ENCODE results near the gene SV2C. TPM values are rescaled to one million over a fixed set of nuclear protein-coding genes. Genes with fewer than 3 reads are reported as not detected.

SV2C gene
- total and polyA plus RNA-seq, 2 donors from 2014 or later: 0.13 TPM; not detected in 1

DNA sequence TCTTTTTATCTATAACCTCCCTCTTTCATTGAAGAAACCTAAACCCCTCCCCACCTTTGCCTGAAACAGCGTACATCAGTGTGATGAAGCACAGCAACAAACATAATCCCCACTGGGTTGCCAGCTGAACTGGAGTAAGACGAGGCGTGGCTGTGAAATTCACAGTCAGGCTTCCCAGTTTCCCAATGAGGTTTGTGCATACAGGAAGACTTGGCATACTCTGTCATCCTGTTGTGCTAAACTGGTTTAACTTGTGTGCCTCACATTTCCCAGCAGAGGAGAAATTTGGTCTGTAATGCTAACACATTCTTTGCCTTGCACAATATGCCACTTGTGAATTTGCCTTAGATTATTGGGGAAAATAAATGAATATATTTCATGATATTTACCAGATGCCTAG, 121.5 kb downstream of the SV2C start:
- no peak for DNase-seq
- no peaks in the 10 kb centered on the region for H3K27me3 ChIP-seq (ENCODE audit: control insufficient read depth, insufficient read depth, low read length)
- no peak for TF ChIP-seq CTCF (IDR thresholded peaks at IDR 0.05; ENCODE audit: borderline replicate concordance, extremely low read depth, insufficient read depth)

DNA sequence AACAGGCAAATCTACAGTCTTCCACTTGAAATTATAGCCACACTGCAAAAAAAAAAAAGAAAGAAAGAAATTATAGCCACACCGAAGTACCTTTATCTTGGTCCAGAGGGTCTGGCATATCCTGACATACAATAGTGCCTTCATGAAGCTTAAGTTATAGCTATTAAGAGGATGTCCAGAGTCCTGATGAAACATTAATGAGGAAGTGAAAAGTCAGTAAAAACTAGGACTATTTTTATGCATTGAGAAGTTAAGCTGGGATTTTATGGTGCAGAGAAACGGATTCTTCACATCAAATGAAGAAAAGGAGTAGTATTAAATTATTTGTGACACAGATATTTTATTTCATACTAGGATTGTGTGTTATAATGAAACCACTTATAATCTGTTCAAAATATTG, 123.9 kb downstream of the SV2C start:
- no peak overlapping the region for H3K4me3 ChIP-seq (ENCODE audit: low read length in 3 of 3)
- no peaks in the 10 kb centered on the region for H3K27me3 ChIP-seq (ENCODE audit: control insufficient read depth, insufficient read depth, low read length)
- FAIRE-seq (no peak), DNase-seq (no peak)
- intact Hi-C loops (cut with DNase I): no loop called here
- H3K36me3 ChIP-seq (ENCODE audit: control insufficient read depth in 2 of 3, insufficient read depth in 3 of 3, low read length in 3 of 3): no peaks in the 10 kb centered on the region
- H3K9ac ChIP-seq (ENCODE audit: low read length in 3 of 3): no peak overlapping the region
- H3K9me3 ChIP-seq (ENCODE audit: control insufficient read depth in 2 of 3, insufficient read depth in 1 of 3, low read length in 3 of 3): no peaks in the 10 kb centered on the region
- no peak overlapping the region for H3K27ac ChIP-seq (ENCODE audit: low read depth in 2 of 2, low read length in 2 of 2)
- no peak for TF ChIP-seq CTCF (IDR thresholded peaks at IDR 0.05; ENCODE audit: borderline replicate concordance, extremely low read depth, insufficient read depth)
- no peaks in the 10 kb centered on the region for H3K4me1 ChIP-seq (ENCODE audit: control insufficient read depth in 2 of 3, insufficient read depth in 2 of 3, low read depth in 1 of 3, low read length in 3 of 3)

More for the DNA sequence above, 121.5 kb downstream of the SV2C start:
- no peaks in the 10 kb centered on the region for H3K9me3 ChIP-seq (ENCODE audit: control insufficient read depth in 2 of 3, insufficient read depth in 1 of 3, low read length in 3 of 3)
- H3K4me3 ChIP-seq (ENCODE audit: low read length in 3 of 3): no peak overlapping the region
- FAIRE-seq: no peak
- H3K9ac ChIP-seq (ENCODE audit: low read length in 3 of 3): no peak overlapping the region
- H3K27ac ChIP-seq (ENCODE audit: low read depth in 2 of 2, low read length in 2 of 2): no peak overlapping the region
- intact Hi-C loops (cut with DNase I): no loop called here
- no peaks in the 10 kb centered on the region for H3K4me1 ChIP-seq (ENCODE audit: control insufficient read depth in 2 of 3, insufficient read depth in 2 of 3, low read depth in 1 of 3, low read length in 3 of 3)
- no peaks in the 10 kb centered on the region for H3K36me3 ChIP-seq (ENCODE audit: control insufficient read depth in 2 of 3, insufficient read depth in 3 of 3, low read length in 3 of 3)

DNA sequence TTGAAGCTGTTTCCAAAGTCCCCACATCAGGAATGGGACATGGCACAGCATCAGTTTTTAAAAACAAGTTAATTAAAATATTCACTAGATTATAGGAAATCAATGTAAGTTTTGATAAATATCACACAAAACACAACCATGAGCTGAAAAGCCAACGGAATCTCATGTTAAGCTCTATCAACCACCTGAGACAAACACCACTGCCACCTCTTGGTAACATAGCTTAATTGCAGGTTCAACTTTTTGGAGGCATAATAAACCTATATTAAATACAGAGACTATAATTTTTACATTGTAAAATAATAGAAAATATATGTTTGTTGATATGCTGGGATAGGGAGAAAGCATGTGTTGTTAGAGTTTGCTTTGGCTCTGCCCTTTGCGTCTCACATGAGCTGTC, 126.1 kb downstream of the SV2C start:
- Histone ChIP-seq H3K27me3 (ENCODE audit: control insufficient read depth, insufficient read depth, low read length) (no peaks in the 10 kb centered on the region), H3K36me3 (ENCODE audit: control insufficient read depth in 2 of 3, insufficient read depth in 3 of 3, low read length in 3 of 3) (no peaks in the 10 kb centered on the region), H3K9ac (ENCODE audit: low read length in 3 of 3) (no peak overlapping the region), H3K4me3 (ENCODE audit: low read length in 3 of 3) (no peak overlapping the region), H3K9me3 (ENCODE audit: control insufficient read depth in 2 of 3, insufficient read depth in 1 of 3, low read length in 3 of 3) (no peaks in the 10 kb centered on the region), H3K27ac (ENCODE audit: low read depth in 2 of 2, low read length in 2 of 2) (no peak overlapping the region), H3K4me1 (ENCODE audit: control insufficient read depth in 2 of 3, insufficient read depth in 2 of 3, low read depth in 1 of 3, low read length in 3 of 3) (no peaks in the 10 kb centered on the region)
- no peak for TF ChIP-seq CTCF (IDR thresholded peaks at IDR 0.05; ENCODE audit: borderline replicate concordance, extremely low read depth, insufficient read depth)
- intact Hi-C loops (cut with DNase I): no loop called here
- FAIRE-seq (no peak), DNase-seq (no peak)

DNA sequence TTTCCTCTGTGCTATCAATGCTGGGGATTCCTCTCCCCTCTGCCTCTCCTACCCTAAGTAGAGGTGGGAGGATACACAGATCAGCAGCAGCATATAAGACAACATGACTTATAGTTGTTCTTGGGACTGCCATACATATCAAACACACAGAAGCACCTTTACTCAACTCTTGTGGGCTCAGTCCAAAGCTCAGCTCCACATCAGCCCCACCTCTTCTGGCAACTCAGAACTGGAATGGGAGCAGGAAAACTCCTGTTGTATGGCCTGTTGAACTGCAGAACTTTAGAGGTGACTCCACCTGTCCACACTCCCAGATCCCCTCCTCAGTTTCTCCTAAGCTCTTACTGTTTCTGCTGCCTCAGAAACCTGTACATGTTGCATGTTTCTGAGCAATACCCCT, 127.8 kb downstream of the SV2C start:
- FAIRE-seq (no peak), DNase-seq (no peak)
- Histone ChIP-seq H3K4me1 (ENCODE audit: control insufficient read depth in 2 of 3, insufficient read depth in 2 of 3, low read depth in 1 of 3, low read length in 3 of 3) (no peaks in the 10 kb centered on the region), H3K9me3 (ENCODE audit: control insufficient read depth in 2 of 3, insufficient read depth in 1 of 3, low read length in 3 of 3) (no peaks in the 10 kb centered on the region), H3K9ac (ENCODE audit: low read length in 3 of 3) (no peak overlapping the region), H3K36me3 (ENCODE audit: control insufficient read depth in 2 of 3, insufficient read depth in 3 of 3, low read length in 3 of 3) (no peaks in the 10 kb centered on the region), H3K27me3 (ENCODE audit: control insufficient read depth, insufficient read depth, low read length) (no peaks in the 10 kb centered on the region), H3K27ac (ENCODE audit: low read depth in 2 of 2, low read length in 2 of 2) (no peak overlapping the region), H3K4me3 (ENCODE audit: low read length in 3 of 3) (no peak overlapping the region)
- intact Hi-C loops (cut with DNase I): no loop called here
- TF ChIP-seq CTCF (IDR thresholded peaks at IDR 0.05; ENCODE audit: borderline replicate concordance, extremely low read depth, insufficient read depth): no peak

Data from kidney (tissue), 14 donors.